K562 (cell line): ENCODE measurements around the gene EPB41L4B. TPM values are rescaled to one million over a fixed set of nuclear protein-coding genes. Genes with fewer than 3 reads are reported as not detected.

Source experiments
- ATAC-seq: fragments of 200-7000 bp; cut with Tn5 transposase; 3 replicates; pipeline ENCODE4 v1.9.1; 2020; ENCODE audit warnings: moderate library complexity
- BruUV-seq: library from RNA; stranded (reverse); fragments of 400-500 nt; replicated peaks from 2 replicates; lab custom pipeline; 2021; lab: Mats Ljungman, UMichigan
- CTCF ChIA-PET: fragments of 300-600 bp; formaldehyde crosslinking; extraction: SDS; loops from one replicate; lab custom pipeline; 2021; ENCODE audit warnings: low intra/inter-chr PET ratio; lab: Yijun Ruan, JAX
- POLR2A ChIA-PET: fragments of 300-600, 350-650 bp; sonication (Branson Sonifier 250); formaldehyde crosslinking; extraction: SDS; loops from one replicate; lab custom pipeline; 2021; ENCODE audit warnings: antibody characterized with exemption, inconsistent platforms; lab: Yijun Ruan, JAX
- DNase-seq, 4 experiments: peaks; one replicate each; pipeline versions ENCODE4 v3.0.0 to v3.0.0-alpha.2; 2011 to 2018; ENCODE audit warnings: low spot score in 3 of 4, mixed read lengths in 3 of 4; ENCODE audit errors: extremely low read depth in 1 of 4
- FAIRE-seq: peaks from 2 replicates; lab custom pipeline; 2011; peaks lifted over from hg19 to GRCh38; lab: Jason Lieb, UNC
- H2AFZ ChIP-seq: 2 replicates; pipeline ENCODE4 v1.6.0; 2011; ENCODE audit warnings: low read depth, low read length, control low read depth, inconsistent platforms
- H3K27ac ChIP-seq: fragments of 200-600 bp; 3 replicates; pipeline ENCODE4 v1.8.0; 2011; ENCODE audit warnings: low read depth, mild to moderate bottlenecking, control low read depth, inconsistent platforms, low read length, moderate library complexity, mixed read lengths; ENCODE audit errors: extremely low read depth
- H3K27me3 ChIP-seq, 2 experiments: fragments of 300-600 bp in 1 of 2; 2 replicates in 1 of 2; 3 replicates in 1 of 2; pipeline versions ENCODE4 v1.6.0 to v1.8.0; 2011; ENCODE audit warnings: inconsistent platforms in 2 of 2, low read length in 2 of 2, mild to moderate bottlenecking in 1 of 2, mixed read lengths in 1 of 2, moderate library complexity in 1 of 2; ENCODE audit not compliant: control insufficient read depth in 2 of 2, insufficient read depth in 2 of 2
- H3K36me3 ChIP-seq: fragments of 300-600 bp; 3 replicates; pipeline ENCODE4 v1.8.0; 2011; ENCODE audit warnings: mild to moderate bottlenecking, low read length, inconsistent platforms; ENCODE audit not compliant: control insufficient read depth, insufficient read depth
- H3K4me1 ChIP-seq, 2 experiments: fragments of 200-600 bp in 1 of 2; replicated peaks in 1 of 2; 2 replicates in 1 of 2; 3 replicates in 1 of 2; pipeline versions ENCODE4 v1.5.1 to v1.8.0; 2011; ENCODE audit warnings: inconsistent platforms in 2 of 2, low read length in 2 of 2, mild to moderate bottlenecking in 1 of 2, mixed read lengths in 1 of 2, moderate library complexity in 1 of 2; ENCODE audit not compliant: control insufficient read depth in 2 of 2, insufficient read depth in 2 of 2
- H3K4me2 ChIP-seq: 2 replicates; pipeline ENCODE4 v1.6.1; 2011; ENCODE audit warnings: low read length, control low read depth, inconsistent platforms, mixed read lengths; ENCODE audit not compliant: insufficient read depth
- H3K4me3 ChIP-seq: fragments of 200-600 bp; sonication (generic), shearing (Covaris generic); 2 replicates; pipeline ENCODE4 v1.5.1; 2016; ENCODE audit warnings: control low read depth, inconsistent platforms
- H3K79me2 ChIP-seq: fragments of 200-600 bp; 3 replicates; pipeline ENCODE4 v1.8.0; 2011; ENCODE audit warnings: low read length, inconsistent platforms; ENCODE audit not compliant: control insufficient read depth, insufficient read depth
- H3K9ac ChIP-seq, 2 experiments: 2 replicates each; pipeline versions ENCODE4 v1.6.0 to v1.6.1; 2011; ENCODE audit warnings: low read depth in 2 of 2, low read length in 2 of 2, control low read depth in 1 of 2, inconsistent platforms in 1 of 2, mild to moderate bottlenecking in 1 of 2, mixed read lengths in 1 of 2; ENCODE audit not compliant: insufficient read depth in 1 of 2
- H3K9me1 ChIP-seq: one replicate; pipeline ENCODE4 v1.6.0; 2011; ENCODE audit warnings: inconsistent platforms, mild to moderate bottlenecking, low read length, moderate library complexity; ENCODE audit not compliant: control insufficient read depth, insufficient read depth
- H3K9me3 ChIP-seq: replicated peaks from 2 replicates; pipeline ENCODE4 v1.5.1; 2011; ENCODE audit warnings: low read depth, low read length, inconsistent platforms; ENCODE audit not compliant: control insufficient read depth, insufficient read depth
- H4K20me1 ChIP-seq: replicated peaks from 2 replicates; pipeline ENCODE4 v1.6.1; 2011; ENCODE audit warnings: low read length, inconsistent platforms, mixed read lengths; ENCODE audit not compliant: control insufficient read depth, insufficient read depth
- C11orf30 ChIP-seq: fragments of 450-650 bp; IDR thresholded peaks from 2 replicates; pipeline ENCODE4 v1.6.1; 2016; ENCODE audit warnings: low read depth, mild to moderate bottlenecking
- CBX5 ChIP-seq: IDR thresholded peaks from 2 replicates; pipeline ENCODE4 v1.6.1; 2014; ENCODE audit warnings: low read depth, borderline replicate concordance
- KAT2B ChIP-seq: IDR thresholded peaks from one replicate; pipeline ENCODE4 v1.6.1; 2012; ENCODE audit warnings: low read depth, mild to moderate bottlenecking, control low read depth, inconsistent platforms, low read length, moderate library complexity
- MTA2 ChIP-seq: fragments of 450-650 bp; IDR thresholded peaks from 2 replicates; pipeline ENCODE4 v1.6.1; 2016; ENCODE audit warnings: low read depth
- MTA3 ChIP-seq: fragments of 450-650 bp; formaldehyde crosslinking; IDR thresholded peaks from 2 replicates; pipeline ENCODE4 v1.6.1; 2017; ENCODE audit warnings: mild to moderate bottlenecking, borderline replicate concordance
- NFRKB ChIP-seq: fragments of 450-650 bp; IDR thresholded peaks from 2 replicates; pipeline ENCODE4 v1.6.1; 2016; ENCODE audit warnings: low read depth
- NONO ChIP-seq, 2 experiments: fragments of 200-400 bp in 1 of 2; fragments of 450-650 bp in 1 of 2; formaldehyde crosslinking in 1 of 2; IDR thresholded peaks; 2 replicates each; pipeline ENCODE4 v1.6.1; 2017; ENCODE audit warnings: low read depth in 2 of 2, mild to moderate bottlenecking in 2 of 2, moderate library complexity in 2 of 2, low read length in 1 of 2
- PCBP2 ChIP-seq: fragments of 200-400 bp; formaldehyde crosslinking; IDR thresholded peaks from 2 replicates; pipeline ENCODE4 v1.6.1; 2018; ENCODE audit warnings: low read length, low read depth, mild to moderate bottlenecking, moderate library complexity; ENCODE audit not compliant: poor library complexity, severe bottlenecking
- PHF21A ChIP-seq: fragments of 450-650 bp; IDR thresholded peaks from 2 replicates; pipeline ENCODE4 v1.6.1; 2017; ENCODE audit warnings: low read depth, borderline replicate concordance
- RBM34 ChIP-seq: fragments of 200-400 bp; formaldehyde crosslinking; IDR thresholded peaks from 2 replicates; pipeline ENCODE4 v1.6.1; 2018; ENCODE audit warnings: low read length, borderline replicate concordance; ENCODE audit not compliant: insufficient read depth
- ZFP36 ChIP-seq: fragments of 150-350 bp; IDR thresholded peaks from 2 replicates; pipeline ENCODE4 v1.6.1; 2018; ENCODE audit warnings: low read length, low read depth; ENCODE audit not compliant: partially characterized antibody
- WGBS: fragments of 100-300 bp; shearing (Covaris generic); methylation state at CpG from one replicate; pipeline ENCODE4 v1.1.6; 2016; ENCODE audit warnings: low coverage, mixed read lengths; ENCODE audit not compliant: insufficient coverage; ENCODE audit errors: missing lambda C conversion rate; 5-methylcytosine and 5-hydroxymethylcytosine counted together
- in situ Hi-C: fragments of 300-500 bp; cut with MboI; formaldehyde crosslinking; loops from 4 replicates; pipeline ENCODE4 v1.15.0; 2018; ENCODE audit warnings: inconsistent platforms, mixed read lengths
- intact Hi-C: fragments of 100-400 bp; cut with micrococcal nuclease; formaldehyde crosslinking; loops from 2 replicates; pipeline ENCODE4 v1.14.2; 2022
- polyA plus RNA-seq, 8 experiments: library from polyadenylated mRNA; depleted of rRNA in 4 of 8; stranded (reverse) in 5 of 8; unstranded in 3 of 8; fragments of >200 nt; fragmentation: Nextera tagmentation in 2 of 8; fragmentation: Illumina TruSeq in 1 of 8; extraction: Ambion mirVana in 2 of 8; extraction: Trizol in 1 of 8; gene quantifications; 2 replicates each; pipeline versions ENCODE4 v1.2.1 to v1.2.3, GENCODE V29; 2011 to 2014; ENCODE audit warnings: inconsistent platforms in 1 of 8, missing spikeins in 1 of 8
- total RNA-seq, 7 experiments: library from RNA; depleted of rRNA in 6 of 7; stranded (reverse); fragments of >200 nt in 6 of 7; fragmentation: Illumina TruSeq in 2 of 7; extraction: Trizol in 2 of 7; gene quantifications; 2 replicates each; pipeline versions ENCODE4 v1.2.1 to v1.2.3, GENCODE V29; 2011 to 2021; ENCODE audit warnings: low replicate concordance in 1 of 7
- TF ChIP-seq, protein P1 (sequence below), 2 experiments: fragments of 450-650 bp; IDR thresholded peaks; 2 replicates each; pipeline ENCODE4 v1.6.1; 2018; ENCODE audit warnings: mild to moderate bottlenecking in 2 of 2, low read depth in 1 of 2; ENCODE audit not compliant: partially characterized antibody in 2 of 2
- TF ChIP-seq, protein P2 (sequence below): sonication (generic); formaldehyde crosslinking; IDR thresholded peaks from 2 replicates; pipeline ENCODE4 v1.5.0; 2020; ENCODE audit warnings: missing genetic modification reagents
- TF ChIP-seq, protein P3 (sequence below): fragments of 250-450 bp; sonication (Bioruptor Pico); IDR thresholded peaks from 2 replicates; pipeline ENCODE4 v1.5.0; 2021
- TF ChIP-seq, protein P4 (sequence below): fragments of 450-650 bp; IDR thresholded peaks from 2 replicates; pipeline ENCODE4 v1.6.1; 2016; ENCODE audit warnings: missing biosample characterization, missing genetic modification characterization

Gene EPB41L4B
- total and polyA plus RNA-seq, 9 of the 15 experiments (the other 6 are each of a cell fraction or from before 2014, with no cell fraction given): 0.09 to 0.38 (median 0.21) TPM

DNA sequence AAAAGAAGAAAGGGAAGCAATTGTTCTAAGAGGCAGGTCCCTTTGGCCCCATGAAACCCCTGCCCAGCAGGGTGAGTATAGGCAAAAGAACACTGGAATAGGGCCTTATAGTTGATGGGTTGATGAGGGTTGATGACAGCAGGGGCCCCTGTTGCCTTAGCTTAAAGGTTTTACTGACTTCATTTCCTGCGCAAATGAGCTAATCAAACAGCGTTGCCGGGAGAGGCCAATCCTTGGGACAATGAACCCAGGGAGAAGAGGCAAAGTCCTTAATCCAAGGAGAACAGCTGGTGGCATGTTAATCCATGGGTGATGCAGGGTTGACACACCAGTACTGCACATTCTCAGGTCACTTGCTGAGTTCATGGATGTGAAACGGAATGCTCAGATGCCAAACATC, 22.0 kb upstream of the EPB41L4B start (continued):
- TF ChIP-seq, protein P1, sequence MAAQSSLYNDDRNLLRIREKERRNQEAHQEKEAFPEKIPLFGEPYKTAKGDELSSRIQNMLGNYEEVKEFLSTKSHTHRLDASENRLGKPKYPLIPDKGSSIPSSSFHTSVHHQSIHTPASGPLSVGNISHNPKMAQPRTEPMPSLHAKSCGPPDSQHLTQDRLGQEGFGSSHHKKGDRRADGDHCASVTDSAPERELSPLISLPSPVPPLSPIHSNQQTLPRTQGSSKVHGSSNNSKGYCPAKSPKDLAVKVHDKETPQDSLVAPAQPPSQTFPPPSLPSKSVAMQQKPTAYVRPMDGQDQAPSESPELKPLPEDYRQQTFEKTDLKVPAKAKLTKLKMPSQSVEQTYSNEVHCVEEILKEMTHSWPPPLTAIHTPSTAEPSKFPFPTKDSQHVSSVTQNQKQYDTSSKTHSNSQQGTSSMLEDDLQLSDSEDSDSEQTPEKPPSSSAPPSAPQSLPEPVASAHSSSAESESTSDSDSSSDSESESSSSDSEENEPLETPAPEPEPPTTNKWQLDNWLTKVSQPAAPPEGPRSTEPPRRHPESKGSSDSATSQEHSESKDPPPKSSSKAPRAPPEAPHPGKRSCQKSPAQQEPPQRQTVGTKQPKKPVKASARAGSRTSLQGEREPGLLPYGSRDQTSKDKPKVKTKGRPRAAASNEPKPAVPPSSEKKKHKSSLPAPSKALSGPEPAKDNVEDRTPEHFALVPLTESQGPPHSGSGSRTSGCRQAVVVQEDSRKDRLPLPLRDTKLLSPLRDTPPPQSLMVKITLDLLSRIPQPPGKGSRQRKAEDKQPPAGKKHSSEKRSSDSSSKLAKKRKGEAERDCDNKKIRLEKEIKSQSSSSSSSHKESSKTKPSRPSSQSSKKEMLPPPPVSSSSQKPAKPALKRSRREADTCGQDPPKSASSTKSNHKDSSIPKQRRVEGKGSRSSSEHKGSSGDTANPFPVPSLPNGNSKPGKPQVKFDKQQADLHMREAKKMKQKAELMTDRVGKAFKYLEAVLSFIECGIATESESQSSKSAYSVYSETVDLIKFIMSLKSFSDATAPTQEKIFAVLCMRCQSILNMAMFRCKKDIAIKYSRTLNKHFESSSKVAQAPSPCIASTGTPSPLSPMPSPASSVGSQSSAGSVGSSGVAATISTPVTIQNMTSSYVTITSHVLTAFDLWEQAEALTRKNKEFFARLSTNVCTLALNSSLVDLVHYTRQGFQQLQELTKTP (IDR thresholded peaks at IDR 0.05; ENCODE audit: low read depth in 1 of 2, partially characterized antibody in 2 of 2): no peak
- no peak for TF ChIP-seq C11orf30
- TF ChIP-seq, protein P2, sequence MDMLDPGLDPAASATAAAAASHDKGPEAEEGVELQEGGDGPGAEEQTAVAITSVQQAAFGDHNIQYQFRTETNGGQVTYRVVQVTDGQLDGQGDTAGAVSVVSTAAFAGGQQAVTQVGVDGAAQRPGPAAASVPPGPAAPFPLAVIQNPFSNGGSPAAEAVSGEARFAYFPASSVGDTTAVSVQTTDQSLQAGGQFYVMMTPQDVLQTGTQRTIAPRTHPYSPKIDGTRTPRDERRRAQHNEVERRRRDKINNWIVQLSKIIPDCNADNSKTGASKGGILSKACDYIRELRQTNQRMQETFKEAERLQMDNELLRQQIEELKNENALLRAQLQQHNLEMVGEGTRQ: no peak
- TF ChIP-seq KAT2B: no peak
- TF ChIP-seq MTA2: no peak

DNA sequence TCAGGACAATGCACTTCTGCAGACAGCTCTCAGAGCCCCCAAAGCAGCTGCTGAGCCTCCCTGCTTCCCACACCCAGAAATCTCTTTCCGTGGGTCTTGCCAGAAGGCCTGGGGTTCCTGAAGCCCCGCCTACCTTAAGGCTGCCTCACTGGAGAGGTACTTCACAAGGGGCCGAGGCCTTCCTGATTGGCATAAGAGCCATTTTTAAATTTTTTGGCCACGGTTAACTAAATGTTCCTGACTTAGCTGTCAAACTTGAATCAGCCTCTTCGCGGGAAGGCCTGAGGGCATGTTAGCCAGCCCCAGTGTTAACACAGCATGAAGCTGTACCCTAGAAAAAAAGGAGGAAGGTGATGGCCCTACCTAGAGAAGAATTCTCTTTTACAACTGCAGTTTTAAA, 20.7 kb upstream of the EPB41L4B start:
- Histone ChIP-seq H4K20me1 (no peaks in the 10 kb centered on the region), H2AFZ (no peak overlapping the region), H3K27ac (no peak overlapping the region), H3K79me2 (no peaks in the 10 kb centered on the region), H3K36me3 (no peaks in the 10 kb centered on the region), H3K9me3 (no peaks in the 10 kb centered on the region), H3K4me2 (no peak overlapping the region), H3K4me1 (0 out of 5 replicates have a peak, but pooled peaks cover 0 to 4% of the 10 kb centered on the region in 2 experiments), H3K9ac (no peak overlapping the region), H3K9me1 (no peaks in the 10 kb centered on the region), H3K27me3 (peaks cover 0 to 49% of the 10 kb centered on the region in 2 experiments), H3K4me3 (no peak overlapping the region)
- ATAC-seq (no peak), DNase-seq (no peak), FAIRE-seq (no peak)
- in situ Hi-C loops: no loop called here
- intact Hi-C loops: no loop called here
- WGBS: 6% methylated on average over 5 of the region's 6 CpGs
- CTCF ChIA-PET: no interaction called here
- POLR2A ChIA-PET: interaction anchor here (1.1 kb wide), 1 partner anchor 12 kb away, joined by 3 read pairs; no protein-coding TSS in a partner anchor
- BruUV-seq: no TSS peak
- TF ChIP-seq, protein P3, sequence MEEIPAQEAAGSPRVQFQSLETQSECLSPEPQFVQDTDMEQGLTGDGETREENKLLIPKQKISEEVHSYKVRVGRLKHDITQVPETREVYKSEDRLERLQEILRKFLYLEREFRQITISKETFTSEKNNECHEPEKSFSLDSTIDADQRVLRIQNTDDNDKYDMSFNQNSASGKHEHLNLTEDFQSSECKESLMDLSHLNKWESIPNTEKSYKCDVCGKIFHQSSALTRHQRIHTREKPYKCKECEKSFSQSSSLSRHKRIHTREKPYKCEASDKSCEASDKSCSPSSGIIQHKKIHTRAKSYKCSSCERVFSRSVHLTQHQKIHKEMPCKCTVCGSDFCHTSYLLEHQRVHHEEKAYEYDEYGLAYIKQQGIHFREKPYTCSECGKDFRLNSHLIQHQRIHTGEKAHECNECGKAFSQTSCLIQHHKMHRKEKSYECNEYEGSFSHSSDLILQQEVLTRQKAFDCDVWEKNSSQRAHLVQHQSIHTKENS (CRISPR knock-in tag): no peak
- TF ChIP-seq ZFP36: no peak
- TF ChIP-seq CBX5: no peak
- TF ChIP-seq RBM34: no peak
- no peak for TF ChIP-seq NFRKB
- TF ChIP-seq, protein P4, sequence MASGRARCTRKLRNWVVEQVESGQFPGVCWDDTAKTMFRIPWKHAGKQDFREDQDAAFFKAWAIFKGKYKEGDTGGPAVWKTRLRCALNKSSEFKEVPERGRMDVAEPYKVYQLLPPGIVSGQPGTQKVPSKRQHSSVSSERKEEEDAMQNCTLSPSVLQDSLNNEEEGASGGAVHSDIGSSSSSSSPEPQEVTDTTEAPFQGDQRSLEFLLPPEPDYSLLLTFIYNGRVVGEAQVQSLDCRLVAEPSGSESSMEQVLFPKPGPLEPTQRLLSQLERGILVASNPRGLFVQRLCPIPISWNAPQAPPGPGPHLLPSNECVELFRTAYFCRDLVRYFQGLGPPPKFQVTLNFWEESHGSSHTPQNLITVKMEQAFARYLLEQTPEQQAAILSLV (tag): no peak
- TF ChIP-seq PCBP2: no peak
- no peak for TF ChIP-seq PHF21A
- TF ChIP-seq MTA3: no peak
- TF ChIP-seq NONO (IDR thresholded peaks at IDR 0.05; ENCODE audit: low read depth in 2 of 2, low read length in 1 of 2): no peak
